A549 (cell line): ENCODE measurements around the gene MACROD1. TPM values are rescaled to one million over a fixed set of nuclear protein-coding genes. Genes with fewer than 3 reads are reported as not detected.

Source experiments
- ATAC-seq, 2 experiments: fragments of 200-7000 bp in 1 of 2; fragments of >200 bp in 1 of 2; cut with Nextera tagmentation in 1 of 2; cut with Tn5 transposase in 1 of 2; 3 replicates each; pipeline versions ENCODE4 v1.8.0 to v1.9.1; 2018 to 2020; ENCODE audit warnings: mild to moderate bottlenecking in 1 of 2, moderate library complexity in 1 of 2
- CTCF ChIA-PET: fragments of 300-600 bp; sonication (Branson Sonifier 250); formaldehyde crosslinking; extraction: SDS; loops from one replicate; lab custom pipeline; 2021; ENCODE audit warnings: antibody characterized with exemption, inconsistent platforms; lab: Yijun Ruan, JAX
- POLR2A ChIA-PET: fragments of 350-600 bp; formaldehyde crosslinking; extraction: SDS; loops from one replicate; lab custom pipeline; 2021; ENCODE audit warnings: antibody characterized with exemption, inconsistent platforms; lab: Yijun Ruan, JAX
- DNase-seq, 2 experiments: peaks; one replicate each; pipeline versions ENCODE4 v3.0.0 to v3.0.0-alpha.2; 2011 to 2016; ENCODE audit warnings: low read depth in 1 of 2, low spot score in 1 of 2
- FAIRE-seq: peaks from 2 replicates; lab custom pipeline; 2011; peaks lifted over from hg19 to GRCh38; lab: Jason Lieb, UNC
- H3K27ac ChIP-seq, 2 experiments: fragments of >200 bp; sonication (Bioruptor Twin); formaldehyde crosslinking; 3 replicates each; pipeline ENCODE4 v1.5.1; 2016 to 2017
- H3K4me1 ChIP-seq: fragments of >200 bp; sonication (Bioruptor Twin); formaldehyde crosslinking; 3 replicates; pipeline ENCODE4 v1.6.1; 2016
- H3K4me2 ChIP-seq: fragments of >200 bp; sonication (Bioruptor Twin); formaldehyde crosslinking; 3 replicates; pipeline ENCODE4 v1.6.1; 2016
- H3K4me3 ChIP-seq: fragments of >200 bp; sonication (Bioruptor Twin); formaldehyde crosslinking; 3 replicates; pipeline ENCODE4 v1.5.1; 2016
- H3K9me3 ChIP-seq: fragments of >200 bp; sonication (Bioruptor Twin); formaldehyde crosslinking; 3 replicates; pipeline ENCODE4 v1.6.1; 2016
- BCL3 ChIP-seq: fragments of >200 bp; sonication (Bioruptor Twin); formaldehyde crosslinking; IDR thresholded peaks from 3 replicates; pipeline ENCODE4 v1.6.1; 2016
- BHLHE40 ChIP-seq: IDR thresholded peaks from 2 replicates; pipeline ENCODE4 v1.6.1; 2012; ENCODE audit warnings: low read depth, low read length, inconsistent platforms
- CEBPB ChIP-seq, 2 experiments: fragments of >200 bp in 1 of 2; sonication (Bioruptor Twin) in 1 of 2; formaldehyde crosslinking in 1 of 2; IDR thresholded peaks; 2 replicates each; pipeline ENCODE4 v1.6.1; 2012 to 2016
- CTCF ChIP-seq: fragments of >200 bp; sonication (Bioruptor Twin); formaldehyde crosslinking; IDR thresholded peaks from 3 replicates; pipeline ENCODE4 v1.5.1; 2016
- EHMT2 ChIP-seq: fragments of 200-600 bp; sonication (generic); IDR thresholded peaks from 2 replicates; pipeline ENCODE4 v1.6.1; 2016; ENCODE audit warnings: antibody characterized with exemption, low read depth, mild to moderate bottlenecking, moderate library complexity
- ESRRA ChIP-seq: fragments of 150-350 bp; IDR thresholded peaks from 2 replicates; pipeline ENCODE4 v1.6.1; 2014; ENCODE audit warnings: mild to moderate bottlenecking, low read length, borderline replicate concordance
- FOXS1 ChIP-seq: fragments of 250-450 bp; sonication (Bioruptor Pico); IDR thresholded peaks from 2 replicates; pipeline ENCODE4 v1.5.0; 2020; ENCODE audit warnings: mild to moderate bottlenecking, moderate library complexity
- HDAC2 ChIP-seq: fragments of 200-600 bp; sonication (generic); IDR thresholded peaks from 2 replicates; pipeline ENCODE4 v1.6.1; 2016
- HOXA7 ChIP-seq: fragments of 250-450 bp; sonication (Bioruptor Pico); IDR thresholded peaks from 2 replicates; pipeline ENCODE4 v1.5.0; 2020; ENCODE audit warnings: mild to moderate bottlenecking, moderate library complexity
- KDM1A ChIP-seq: fragments of 200-600 bp; sonication (generic); IDR thresholded peaks from 2 replicates; pipeline ENCODE4 v1.6.1; 2016; ENCODE audit warnings: low read depth, mild to moderate bottlenecking
- KDM5A ChIP-seq: fragments of 200-600 bp; sonication (generic); IDR thresholded peaks from 2 replicates; pipeline ENCODE4 v1.6.1; 2016; ENCODE audit warnings: antibody characterized with exemption, mild to moderate bottlenecking
- NFE2L2 ChIP-seq: fragments of 150-350 bp; conservative IDR thresholded peaks from 2 replicates; pipeline ENCODE4 v1.6.1; 2014; ENCODE audit warnings: low read length
- NR3C1 ChIP-seq: fragments of >200 bp; sonication (Bioruptor Twin); formaldehyde crosslinking; IDR thresholded peaks from 3 replicates; pipeline ENCODE4 v1.6.1; 2017
- PBX3 ChIP-seq: IDR thresholded peaks from 2 replicates; pipeline ENCODE4 v1.6.1; 2012
- PHF8 ChIP-seq: fragments of 200-600 bp; sonication (generic); IDR thresholded peaks from 2 replicates; pipeline ENCODE4 v1.6.1; 2016; ENCODE audit warnings: low read depth, mild to moderate bottlenecking, antibody characterized with exemption, moderate library complexity, borderline replicate concordance
- POLR2A ChIP-seq: IDR thresholded peaks from 2 replicates; pipeline ENCODE4 v1.6.1; 2012; ENCODE audit warnings: mild to moderate bottlenecking, low read length
- POLR2AphosphoS2 ChIP-seq: conservative IDR thresholded peaks from 2 replicates; pipeline ENCODE4 v1.6.1; 2012; ENCODE audit warnings: low read length, improper control_type of control experiment, inconsistent platforms
- RAD21 ChIP-seq, 2 experiments: fragments of >200 bp in 1 of 2; sonication (Bioruptor Twin) in 1 of 2; formaldehyde crosslinking in 1 of 2; IDR thresholded peaks in 1 of 2; conservative IDR thresholded peaks in 1 of 2; 2 replicates in 1 of 2; 3 replicates in 1 of 2; pipeline ENCODE4 v1.6.1; 2012 to 2018; ENCODE audit warnings: inconsistent platforms in 1 of 2
- RNF2 ChIP-seq: fragments of 200-600 bp; sonication (generic); IDR thresholded peaks from 2 replicates; pipeline ENCODE4 v1.6.1; 2016; ENCODE audit warnings: low read depth, mild to moderate bottlenecking, antibody characterized with exemption, moderate library complexity, borderline replicate concordance
- SMC3 ChIP-seq: fragments of >200 bp; sonication (Bioruptor Twin); formaldehyde crosslinking; IDR thresholded peaks from 3 replicates; pipeline ENCODE4 v1.6.1; 2018; ENCODE audit warnings: inconsistent platforms
- ZSCAN20 ChIP-seq: fragments of 250-450 bp; sonication (Bioruptor Pico); IDR thresholded peaks from 2 replicates; pipeline ENCODE4 v1.8.0; 2022; ENCODE audit warnings: mild to moderate bottlenecking, moderate library complexity
- WGBS: methylation state at CpG from one replicate; pipeline ENCODE4 v1.1.6; 2017; ENCODE audit errors: missing lambda C conversion rate; 5-methylcytosine and 5-hydroxymethylcytosine counted together
- polyA plus RNA-seq, 4 experiments: library from polyadenylated mRNA; depleted of rRNA in 3 of 4; stranded (reverse); fragments of >200 nt; fragmentation: RNase III in 1 of 4; extraction: RNeasy Plus Mini Kit Qiagen cat#74134 plus additional on column Dnase treatment in 1 of 4; gene quantifications; 2 replicates in 3 of 4; 3 replicates in 1 of 4; pipeline ENCODE4 v1.2.3, GENCODE V29; 2011 to 2017
- TF ChIP-seq, protein P1 (sequence below): fragments of >200 bp; sonication (Bioruptor Twin); formaldehyde crosslinking; IDR thresholded peaks from 2 replicates; pipeline ENCODE4 v1.6.1; 2016

MACROD1 gene
- polyA plus RNA-seq, 2 of the 4 experiments (the other 2 are of a cell fraction): 15.1 to 16.6 TPM

DNA sequence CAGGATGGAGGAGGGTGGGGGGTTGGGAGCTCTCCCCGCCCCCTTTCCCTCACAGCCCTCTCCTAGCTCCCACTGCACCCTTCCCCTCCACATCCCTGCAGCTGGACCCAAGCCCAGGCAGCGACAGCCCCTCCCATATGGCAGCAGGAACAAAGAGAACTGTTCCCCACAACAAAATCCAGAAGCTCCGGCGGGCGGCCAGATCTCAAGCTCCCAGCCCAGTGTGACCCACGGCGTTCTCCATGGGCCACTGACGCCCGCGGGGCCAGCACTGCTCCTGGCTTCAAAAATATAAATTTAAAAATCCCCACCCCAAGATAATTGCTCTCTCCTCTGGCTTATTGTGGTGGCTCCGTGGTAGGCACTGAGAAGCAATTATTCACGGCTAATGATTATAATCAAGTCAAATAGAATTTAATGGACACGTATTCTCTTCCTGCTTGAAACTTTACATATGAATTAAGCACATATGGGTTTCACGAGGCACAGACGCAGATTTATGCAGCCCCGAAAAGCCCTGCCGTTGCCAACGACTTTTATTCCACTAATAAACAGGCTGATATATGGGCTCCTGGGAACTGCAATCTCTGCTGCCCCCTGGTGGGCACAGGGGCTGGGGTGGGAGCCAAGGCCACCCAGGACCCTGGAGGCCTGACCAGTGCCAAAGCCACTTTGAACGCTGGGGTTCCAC is 17.5 kb downstream of the MACROD1 start:
- Histone ChIP-seq H3K4me1 (no peaks in the 10 kb centered on the region), H3K27ac (no peak overlapping the region), H3K9me3 (no peaks in the 10 kb centered on the region), H3K4me3 (no peak overlapping the region), H3K4me2 (no peak overlapping the region)
- ChIA-PET CTCF (interaction anchor here (0.6 to 10.0 kb wide), 46 partner anchors 11 to 481 kb away, joined by 3 to 180 read pairs (median 5); partner anchors contain the start of genes COX8A, FLRT1, MACROD1 and MARK2), POLR2A (no interaction called here)
- FAIRE-seq (no peak), DNase-seq (peak; percentile 68 to 72), ATAC-seq (peak; percentile 59 to 82)
- 42% methylated on average over 16 of the region's 19 CpGs for WGBS
- no peak for TF ChIP-seq RNF2
- TF ChIP-seq NR3C1: no peak
- peak; percentile 86 to 91 for TF ChIP-seq RAD21 (conservative IDR thresholded peaks at IDR 0.05 in 1 of 2, IDR thresholded peaks at IDR 0.05 in 1 of 2)
- no peak for TF ChIP-seq PHF8
- TF ChIP-seq BHLHE40: no peak
- no peak for TF ChIP-seq BCL3
- no peak for TF ChIP-seq EHMT2
- no peak for TF ChIP-seq ZSCAN20 (CRISPR knock-in tag)
- TF ChIP-seq SMC3: peak; percentile 89
- TF ChIP-seq, protein P1, sequence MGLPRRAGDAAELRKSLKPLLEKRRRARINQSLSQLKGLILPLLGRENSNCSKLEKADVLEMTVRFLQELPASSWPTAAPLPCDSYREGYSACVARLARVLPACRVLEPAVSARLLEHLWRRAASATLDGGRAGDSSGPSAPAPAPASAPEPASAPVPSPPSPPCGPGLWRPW: no peak
- TF ChIP-seq POLR2AphosphoS2: no peak
- TF ChIP-seq POLR2A: no peak
- peak; percentile 91 for TF ChIP-seq CTCF
- TF ChIP-seq KDM1A: no peak

- POLR2A ChIA-PET: no interaction called here
- H3K9me3 ChIP-seq: no peaks in the 10 kb centered on the region
- H3K4me1 ChIP-seq: no peaks in the 10 kb centered on the region
- H3K4me2 ChIP-seq: no peak overlapping the region
- 83% methylated on average over 19 of the region's 22 CpGs for WGBS
- 0 out of 6 replicates have a peak overlapping the region, but pooled peaks of 1 of the 2 experiments have one; percentile 9 for H3K27ac ChIP-seq
- TF ChIP-seq PBX3 (no peak), CEBPB (IDR thresholded peaks at IDR 0.05) (no peak), POLR2A (no peak), NFE2L2 (no peak), SMC3 (peak; percentile 55; the same call in 2 of the 3 replicates), HOXA7 (CRISPR knock-in tag) (no peak), HDAC2 (no peak), CTCF (peak; percentile 74), NR3C1 (no peak), ESRRA (peak; percentile 96), FOXS1 (CRISPR knock-in tag) (no peak), RAD21 (conservative IDR thresholded peaks at IDR 0.05 in 1 of 2, IDR thresholded peaks at IDR 0.05 in 1 of 2) (peak; percentile 50 to 56), KDM5A (no peak)
- TF ChIP-seq, protein P1: no peak
- TF ChIP-seq, all 56 proteins: peak for 4
- ATAC-seq: peak; percentile 71 to 81; a peak in 5 of 6 replicates
- peak; percentile 64 to 65 for DNase-seq
- CTCF ChIA-PET: interaction anchor here (0.6 to 10.0 kb wide), 14 partner anchors 10 to 309 kb away, joined by 3 to 180 read pairs (median 3); partner anchors contain the start of genes FLRT1 and STIP1
- no peak overlapping the region for H3K4me3 ChIP-seq
- FAIRE-seq: no peak
Measured at GRCh38 chr11:64146036-64146955, 19.6 kb downstream of the MACROD1 start.
